BE2C (cell line): ENCODE data around the gene SLC22A16. TPM values are rescaled to one million over a fixed set of nuclear protein-coding genes. Genes with fewer than 3 reads are reported as not detected.

ENCODE experiments used
- DNase-seq: peaks from one replicate; pipeline ENCODE4 v3.0.0-alpha.2; 2020
- H3K27me3 ChIP-seq: fragments of 250-450 bp; sonication (Bioruptor Pico); 2 replicates; pipeline ENCODE4 v1.5.1; 2020; ENCODE audit warnings: mild to moderate bottlenecking
- H3K36me3 ChIP-seq: fragments of 250-450 bp; sonication (Bioruptor Pico); 2 replicates; pipeline ENCODE4 v1.5.1; 2020; ENCODE audit warnings: mild to moderate bottlenecking
- H3K4me1 ChIP-seq: fragments of 250-450 bp; sonication (Bioruptor Pico); 2 replicates; pipeline ENCODE4 v1.5.1; 2020
- H3K4me3 ChIP-seq: 2 replicates; pipeline ENCODE4 v1.5.1; 2011; ENCODE audit warnings: low read depth, low read length
- H3K9me3 ChIP-seq: fragments of 250-450 bp; sonication (Bioruptor Pico); 2 replicates; pipeline ENCODE4 v1.5.1; 2020
- CTCF ChIP-seq: IDR thresholded peaks from 2 replicates; pipeline ENCODE4 v1.5.1; 2012; ENCODE audit warnings: mild to moderate bottlenecking, low read depth, low read length
- polyA plus RNA-seq: library from polyadenylated mRNA; unstranded; fragments of >200 nt; gene quantifications from one replicate; pipeline ENCODE4 v1.2.1, GENCODE V29; 2012; ENCODE audit warnings: low read depth, missing spikeins; ENCODE audit not compliant: insufficient read length, insufficient read depth

The SLC22A16 gene
- not detected for polyA plus RNA-seq

GRCh38 chr6:110476046-110476849, at the start of gene SLC22A16:
Gene SLC22A16 (minus strand): TSS chr6:110476613. CDS start chr6:110476574, 39 bp downstream.
- Histone ChIP-seq H3K4me1 (no peaks in the 10 kb centered on the region), H3K4me3 (no peak within 1 kb of the TSS), H3K27me3 (peaks cover 10% of the 10 kb centered on the region), H3K9me3 (no peaks in the 10 kb centered on the region), H3K36me3 (no peaks in the 10 kb centered on the region)
- no peak for DNase-seq
- no peak for TF ChIP-seq CTCF

DNA sequence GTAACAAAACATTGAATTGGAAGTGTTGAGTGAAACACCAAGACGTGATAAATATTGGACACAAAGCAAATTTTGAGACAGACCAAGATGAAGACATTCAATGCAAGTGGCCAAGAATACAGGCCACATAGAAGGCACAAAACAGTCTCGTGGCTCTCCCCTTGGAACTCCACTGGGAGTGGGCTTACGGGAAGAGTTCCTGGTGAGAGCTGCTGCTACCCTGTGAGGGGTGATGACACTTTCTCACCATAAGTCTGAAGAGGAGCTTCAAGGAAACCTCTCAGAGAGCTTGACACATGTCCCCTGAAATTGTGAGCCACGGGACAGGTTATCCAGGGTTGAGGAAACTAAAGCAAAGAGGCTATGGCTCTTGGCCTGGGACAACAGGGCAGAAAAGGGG, 48.6 kb upstream of the SLC22A16 start:
- TF ChIP-seq CTCF, result no peak
- no peak for DNase-seq
- H3K27me3 ChIP-seq, result no peaks in the 10 kb centered on the region
- no peaks in the 10 kb centered on the region for H3K36me3 ChIP-seq
- H3K9me3 ChIP-seq, result no peaks in the 10 kb centered on the region
- no peaks in the 10 kb centered on the region; the same call in 1 of the 2 replicates for H3K4me1 ChIP-seq
- no peak overlapping the region for H3K4me3 ChIP-seq

DNA sequence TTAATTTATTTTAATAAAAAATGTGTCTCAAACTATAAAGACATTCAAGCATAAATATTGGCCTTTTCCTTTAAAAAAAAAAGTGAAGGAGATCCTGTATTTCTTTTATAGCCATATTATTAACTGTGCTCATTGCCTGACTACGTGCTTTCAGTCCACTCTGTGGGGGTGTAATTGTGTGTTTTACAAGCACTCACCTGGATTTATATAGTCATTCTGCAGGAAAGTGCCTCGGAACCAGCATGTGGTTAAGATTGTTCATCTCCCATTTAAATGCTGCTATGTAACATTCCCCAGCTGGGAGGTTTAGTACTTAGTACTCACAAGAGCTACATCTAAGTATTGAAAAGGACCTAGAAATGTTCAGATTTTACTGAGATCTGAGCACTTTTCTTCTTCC, 47.9 kb upstream of the SLC22A16 start:
- H3K4me1 ChIP-seq, result no peaks in the 10 kb centered on the region; the same call in 1 of the 2 replicates
- no peaks in the 10 kb centered on the region for H3K27me3 ChIP-seq
- no peak overlapping the region for H3K4me3 ChIP-seq
- TF ChIP-seq CTCF, result no peak
- no peaks in the 10 kb centered on the region for H3K9me3 ChIP-seq
- DNase-seq, result no peak
- H3K36me3 ChIP-seq, result no peaks in the 10 kb centered on the region

- DNase-seq, result no peak
- Histone ChIP-seq H3K27me3 (no peaks in the 10 kb centered on the region), H3K4me1 (no peaks in the 10 kb centered on the region; the same call in 1 of the 2 replicates), H3K9me3 (no peaks in the 10 kb centered on the region), H3K4me3 (no peak overlapping the region), H3K36me3 (no peaks in the 10 kb centered on the region)
- no peak for TF ChIP-seq CTCF
Measured at GRCh38 chr6:110523451-110524021, 47.1 kb upstream of the SLC22A16 start.

DNA sequence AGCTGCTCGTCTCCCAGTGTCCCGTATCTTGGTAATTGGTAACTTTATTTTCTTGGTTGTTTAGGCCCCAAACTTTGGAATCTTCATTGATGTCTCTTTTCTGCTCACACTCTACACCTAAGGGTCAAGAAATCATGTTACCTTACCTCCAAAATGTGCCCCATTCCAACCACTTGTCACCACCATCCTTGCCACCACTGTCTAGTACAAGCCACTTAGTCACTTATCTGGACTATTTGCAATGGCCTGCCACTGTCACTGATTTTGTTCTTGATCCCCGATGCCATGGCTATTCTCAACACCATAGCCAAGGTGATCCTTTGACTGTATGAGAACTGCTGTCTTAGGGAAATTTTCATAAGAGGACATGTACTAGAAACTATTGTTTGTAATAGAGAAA, 46.0 kb upstream of the SLC22A16 start:
- no peak for TF ChIP-seq CTCF
- H3K27me3 ChIP-seq, result no peaks in the 10 kb centered on the region
- no peaks in the 10 kb centered on the region for H3K4me1 ChIP-seq
- no peaks in the 10 kb centered on the region for H3K9me3 ChIP-seq
- no peaks in the 10 kb centered on the region for H3K36me3 ChIP-seq
- no peak overlapping the region for H3K4me3 ChIP-seq
- no peak for DNase-seq

DNA sequence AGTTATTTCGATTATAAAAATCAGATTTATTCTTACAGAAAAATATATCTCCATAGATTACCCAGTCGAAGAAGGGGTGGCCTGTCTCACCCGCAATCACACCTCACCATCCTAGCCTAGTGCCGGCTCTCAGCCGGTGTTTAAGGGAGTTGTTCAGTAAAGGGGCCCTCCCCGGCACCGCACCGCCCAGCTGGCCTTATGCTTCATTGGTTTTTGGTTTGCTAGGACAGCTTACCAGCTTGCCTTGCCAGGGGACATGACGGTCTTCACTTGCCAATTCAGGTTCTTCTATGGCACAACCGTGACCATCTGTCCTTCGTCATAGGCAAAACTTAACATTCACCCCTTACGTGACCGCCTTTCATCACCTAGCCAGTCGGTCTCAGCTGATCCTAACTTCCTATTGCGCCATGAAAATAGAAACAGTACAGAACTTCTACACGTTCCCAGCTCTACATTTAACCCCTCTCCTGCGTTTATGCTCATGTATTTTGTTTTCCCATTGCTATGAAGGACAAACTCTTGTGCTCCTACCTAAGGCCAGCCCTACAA, 44.7 kb upstream of the SLC22A16 start:
- Histone ChIP-seq H3K9me3 (no peaks in the 10 kb centered on the region), H3K4me1 (no peaks in the 10 kb centered on the region), H3K36me3 (no peaks in the 10 kb centered on the region), H3K4me3 (no peak overlapping the region), H3K27me3 (no peaks in the 10 kb centered on the region)
- no peak for TF ChIP-seq CTCF
- no peak for DNase-seq
